HG03175 (cell line): ENCODE measurements around the gene WDR37.
"Not testable (repeated sequence)": the region's sequence is repeated elsewhere in the genome, so short reads cannot be mapped to it uniquely, and the experiment has no call there.

Experiments
- ATAC-seq: cut with Tn5 transposase; IDR thresholded peaks from one replicate; pipeline ENCODE4 v1.9.1; 2021; ENCODE audit warnings: mild to moderate bottlenecking, moderate library complexity; ENCODE audit not compliant: unreplicated experiment

The WDR37 gene

GRCh38 chr10:1041514-1041913 is 14.7 kb upstream of the WDR37 start:
- no peak for ATAC-seq

GRCh38 chr10:1043532-1043995 is 12.6 kb upstream of the WDR37 start:
- ATAC-seq, result peak; percentile 73

- no peak for ATAC-seq
These were observed 12.0 kb upstream of the WDR37 start for GRCh38 chr10:1044146-1044545.

- no peak for ATAC-seq
These were observed 11.2 kb upstream of the WDR37 start for GRCh38 chr10:1044964-1045363.

DNA sequence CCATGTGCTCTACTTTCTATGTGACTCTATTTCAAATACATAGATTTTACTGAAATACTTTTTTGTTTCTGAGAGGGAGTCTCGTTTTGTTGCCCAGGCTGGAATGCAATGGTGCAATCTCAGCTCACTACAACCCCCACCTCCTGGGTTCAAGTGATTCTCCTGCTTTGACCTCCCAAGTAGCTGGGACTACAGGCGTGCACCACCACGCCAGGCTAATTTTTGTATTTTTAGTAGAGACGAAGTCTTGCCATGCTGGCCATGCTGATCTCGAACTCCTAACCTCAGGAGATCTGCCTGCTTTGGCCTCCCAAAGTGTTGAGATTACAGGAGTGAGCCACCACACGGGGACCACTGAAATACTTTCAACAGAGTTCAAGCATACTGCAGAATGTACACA is 10.8 kb upstream of the WDR37 start:
- ATAC-seq, result no peak

GRCh38 chr10:1047937-1048336 is 8.2 kb upstream of the WDR37 start:
- ATAC-seq, result no peak

GRCh38 chr10:1048349-1048731 is 7.8 kb upstream of the WDR37 start:
- peak; percentile 6 for ATAC-seq

DNA sequence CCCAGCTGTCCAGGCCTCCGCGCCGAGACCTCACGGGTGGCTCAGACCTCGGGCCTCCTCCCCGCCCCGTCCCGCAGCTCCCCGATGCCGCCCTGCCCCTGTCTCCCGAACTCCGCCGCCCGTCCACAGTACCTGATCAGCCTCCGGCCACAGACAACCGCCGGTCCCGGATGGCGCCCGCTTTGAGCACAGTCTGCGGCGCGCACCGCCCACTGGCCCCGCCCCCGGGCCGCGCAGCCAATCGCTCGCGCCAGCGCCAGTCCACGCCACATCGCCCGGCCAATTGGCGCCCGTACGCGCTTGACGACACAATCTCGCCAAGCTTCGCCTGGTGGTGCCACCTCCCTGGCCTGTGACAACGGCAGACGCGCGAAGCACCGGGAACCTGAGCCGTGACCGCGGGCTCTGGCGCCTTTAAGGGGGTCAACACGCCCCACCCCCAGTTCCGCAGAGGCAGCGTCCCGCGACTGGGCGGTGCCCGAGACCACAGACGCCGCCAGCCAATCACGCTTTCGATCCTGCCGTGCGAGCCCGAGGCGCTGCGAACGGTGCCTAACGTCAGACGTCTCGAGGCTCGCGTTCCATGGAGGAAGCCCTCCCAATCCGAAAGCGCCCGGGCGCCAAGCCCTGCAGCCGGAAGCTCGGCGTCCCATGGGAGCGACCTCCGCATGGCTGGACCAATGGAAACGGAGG is 7.3 kb upstream of the WDR37 start, which contains the start of gene IDI1:
Gene IDI1, minus strand, starts transcription at position 388 of the 693 bp plus-strand sequence. Its CDS starts 116 bp downstream, at position 272.
- ATAC-seq, result peak; percentile 82

DNA sequence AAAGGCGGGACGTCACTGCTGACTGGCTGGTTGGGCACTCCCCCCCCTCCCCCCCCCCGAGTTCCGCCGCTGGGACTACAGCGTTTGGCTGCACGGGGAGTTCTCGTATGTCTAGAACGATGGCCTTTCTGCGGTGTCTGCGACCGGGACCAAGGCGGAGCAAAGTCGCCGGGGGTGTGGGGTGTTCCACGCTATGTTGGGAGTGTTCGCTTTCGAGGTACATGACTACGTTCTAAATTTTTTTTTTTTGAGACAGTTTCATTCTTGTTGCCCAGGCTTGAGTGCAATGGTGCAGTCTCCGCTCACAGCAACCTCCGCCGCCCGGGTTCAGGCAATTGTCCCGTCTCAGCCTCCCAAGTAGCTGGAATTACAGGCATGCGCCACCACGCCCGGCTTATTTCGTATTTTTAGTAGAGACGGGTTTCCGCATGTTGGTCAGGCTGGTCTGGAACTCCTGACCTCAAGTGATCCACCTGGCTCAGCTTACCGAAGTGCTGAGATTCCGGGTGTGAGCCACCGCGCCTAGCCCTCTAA is 6.7 kb upstream of the WDR37 start:
- ATAC-seq, result no peak

DNA sequence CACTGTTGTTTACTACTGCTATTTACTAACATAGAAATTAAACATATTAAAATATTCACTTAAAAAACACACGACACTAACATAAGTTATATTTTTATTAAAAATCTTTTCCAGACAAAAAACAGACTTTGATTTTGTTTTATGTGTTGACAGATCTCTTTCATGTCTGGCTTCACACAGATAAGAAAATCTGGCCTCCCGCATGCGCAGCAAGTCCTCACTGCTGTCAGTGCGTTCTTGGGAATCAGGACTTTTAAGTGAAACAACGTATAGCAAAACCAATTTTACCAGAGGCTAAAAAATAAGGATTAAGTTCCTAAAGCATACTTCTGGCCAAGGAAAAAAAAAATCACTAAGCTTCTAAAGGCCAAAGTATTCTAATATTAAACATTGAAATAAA is 6.0 kb upstream of the WDR37 start:
- no peak for ATAC-seq

- ATAC-seq, result no peak
These were observed 5.6 kb upstream of the WDR37 start for GRCh38 chr10:1050554-1050953.

DNA sequence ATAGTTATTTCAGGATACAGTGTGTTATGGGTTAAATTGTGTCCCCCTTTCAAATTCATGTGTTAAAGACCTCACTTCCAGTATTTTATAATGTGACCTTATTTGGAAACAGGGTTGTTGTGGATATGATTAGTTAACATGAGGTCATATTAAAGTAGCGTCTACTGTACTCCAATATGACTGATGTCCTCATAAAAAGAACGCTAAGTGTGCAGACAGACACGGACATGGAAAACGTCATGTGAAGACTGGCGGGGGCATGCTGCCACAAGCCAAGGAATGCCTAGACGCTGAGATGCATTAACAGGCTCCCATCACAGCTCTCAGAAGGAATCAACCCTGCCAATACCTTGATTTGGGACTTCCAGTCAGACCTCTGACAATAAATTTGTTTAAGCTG is 1.5 kb upstream of the WDR37 start:
- no peak for ATAC-seq

DNA sequence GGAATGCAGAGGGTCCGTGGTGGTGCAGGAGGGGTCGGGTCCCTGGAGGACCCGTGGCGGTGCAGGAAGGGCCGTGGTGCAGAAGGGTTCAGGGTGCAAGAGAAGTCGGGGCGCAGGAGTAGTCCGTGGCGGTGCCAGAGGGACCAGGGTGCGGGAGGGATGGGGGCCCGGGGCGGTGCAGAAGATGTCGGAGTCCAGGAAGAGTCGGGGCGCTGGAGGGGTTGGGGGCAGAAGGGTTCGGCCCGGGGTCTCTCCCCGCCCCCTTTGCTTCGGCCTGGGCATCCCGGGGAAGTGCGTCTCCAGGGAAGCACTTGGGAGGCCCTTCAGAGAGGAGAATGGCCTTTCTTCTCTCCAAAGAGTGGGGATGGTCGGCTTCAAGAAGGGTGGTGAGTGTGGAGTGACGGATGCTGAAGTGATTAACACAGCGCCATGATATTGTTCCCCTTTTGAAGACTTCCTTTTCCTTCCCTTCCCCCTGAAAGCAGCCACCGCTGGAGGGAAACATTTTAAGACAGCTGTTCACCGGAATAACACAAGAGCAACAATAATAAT is 997 bp downstream of the WDR37 start:
- ATAC-seq, result peak; percentile 23

DNA sequence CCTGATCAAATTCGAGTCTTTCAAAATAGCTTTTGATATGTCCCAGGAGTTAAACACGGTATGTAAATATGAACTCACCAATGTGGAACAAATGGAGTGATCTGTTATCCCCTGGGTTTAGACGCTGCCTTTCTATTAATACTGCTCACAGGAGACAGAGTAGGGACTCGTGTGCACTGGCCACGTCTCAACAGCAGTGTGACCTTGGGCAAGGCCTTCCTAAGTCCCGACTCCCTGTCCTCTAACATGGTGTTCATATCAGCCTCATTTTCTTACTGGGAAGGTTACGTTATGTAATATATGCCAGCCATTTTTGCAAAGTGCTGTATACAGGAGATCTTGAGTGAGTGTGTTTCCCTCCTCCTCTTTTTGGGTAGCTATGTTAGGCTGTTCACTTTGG is 1.8 kb downstream of the WDR37 start:
- no peak for ATAC-seq

DNA sequence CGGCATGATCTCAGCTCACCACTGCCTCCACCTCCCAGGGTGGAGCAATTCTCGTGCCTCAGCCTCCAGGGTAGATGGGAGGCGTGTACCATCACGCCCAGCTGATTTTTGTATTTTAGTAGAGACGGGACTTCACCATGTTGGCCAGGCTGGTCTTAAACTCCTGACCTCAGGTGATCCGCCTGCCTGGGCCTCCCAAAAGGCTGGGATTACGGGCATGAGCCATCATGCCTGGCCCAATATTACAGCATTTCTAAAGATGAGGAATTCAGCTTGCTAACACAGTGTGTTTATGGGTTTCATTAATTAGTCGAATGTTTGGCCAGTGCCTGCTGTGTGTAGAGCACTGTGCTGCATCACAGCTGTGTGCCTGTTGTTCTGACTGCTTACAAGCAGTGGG is 3.7 kb downstream of the WDR37 start:
- no peak for ATAC-seq

GRCh38 chr10:1061930-1062774 is 6.0 kb downstream of the WDR37 start:
- no peak for ATAC-seq

GRCh38 chr10:1063232-1063865 is 7.2 kb downstream of the WDR37 start:
- ATAC-seq, result no peak

DNA sequence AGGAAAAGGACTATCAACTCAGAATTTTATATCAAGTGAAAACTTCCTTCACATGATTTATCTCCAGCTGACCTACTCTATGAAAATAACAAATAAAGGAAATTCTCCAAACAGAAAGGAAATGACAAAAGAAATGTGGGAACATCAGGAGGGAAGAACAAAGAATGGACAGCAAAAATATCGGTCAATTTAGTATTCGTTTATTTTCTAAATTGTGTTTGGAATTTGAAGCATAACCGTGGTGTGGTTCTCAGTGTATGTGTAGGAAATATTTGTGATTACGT is 8.7 kb downstream of the WDR37 start:
- ATAC-seq, result no peak

GRCh38 chr10:1066734-1067133 is 10.5 kb downstream of the WDR37 start:
- ATAC-seq, result not testable (repeated sequence)

GRCh38 chr10:1068380-1069361 is 12.5 kb downstream of the WDR37 start:
- ATAC-seq, result no peak
